Measurements from ENCODE around the gene NIN. TPM values are rescaled to one million over a fixed set of nuclear protein-coding genes. Genes with fewer than 3 reads are reported as not detected.

Gene NIN
- total and polyA plus RNA-seq, 4 donors, result 1.7 to 11.1 (median 4.0) TPM

GRCh38 chr14:50776522-50776921, 54.4 kb downstream of the NIN start:
- no peak overlapping the region for H3K4me3 ChIP-seq (ENCODE audit: low read depth in 1 of 3, low read length in 3 of 3)
- no peak overlapping the region for H3K9ac ChIP-seq (ENCODE audit: low read depth in 1 of 2, low read length in 2 of 2)
- H3K27ac ChIP-seq (ENCODE audit: low read depth in 1 of 2, low read length in 2 of 2), result no peak overlapping the region
- TF ChIP-seq ATF3 (IDR thresholded peaks at IDR 0.05) (no peak), NR2F2 (IDR thresholded peaks at IDR 0.05) (no peak), CTCF (IDR thresholded peaks at IDR 0.05; ENCODE audit: low read depth, low read length, missing input control) (no peak), MAX (IDR thresholded peaks at IDR 0.05) (no peak), HNF4G (IDR thresholded peaks at IDR 0.05) (no peak), JUND (IDR thresholded peaks at IDR 0.05) (no peak), RAD21 (IDR thresholded peaks at IDR 0.05) (no peak), REST (IDR thresholded peaks at IDR 0.05) (no peak), FOXA2 (IDR thresholded peaks at IDR 0.05) (no peak), ZBTB33 (IDR thresholded peaks at IDR 0.05) (no peak), SP1 (IDR thresholded peaks at IDR 0.05) (no peak), GABPA (IDR thresholded peaks at IDR 0.05 in 1 of 2, conservative IDR thresholded peaks at IDR 0.05 in 1 of 2) (no peak), RXRA (IDR thresholded peaks at IDR 0.05) (no peak), TAF1 (conservative IDR thresholded peaks at IDR 0.05) (no peak), HNF4A (conservative IDR thresholded peaks at IDR 0.05) (no peak), FOXA1 (IDR thresholded peaks at IDR 0.05) (no peak)
- H3K27me3 ChIP-seq (ENCODE audit: control insufficient read depth in 4 of 4, insufficient read depth in 4 of 4, low read length in 3 of 4), result no peaks in the 10 kb centered on the region
- peaks cover 0 to 8% (median 3%) of the 10 kb centered on the region in 4 donors for H3K36me3 ChIP-seq (ENCODE audit: control insufficient read depth in 4 of 4, insufficient read depth in 3 of 4, low read depth in 1 of 4, low read length in 3 of 4)
- DNase-seq (ENCODE audit: low spot score), result no peak
- no peaks in the 10 kb centered on the region for H3K9me3 ChIP-seq (ENCODE audit: control insufficient read depth in 4 of 4, low read length in 3 of 4)
- H3K4me1 ChIP-seq (ENCODE audit: control insufficient read depth in 4 of 4, insufficient read depth in 4 of 4, low read length in 3 of 4), result peaks cover 0 to 1% (median 0%) of the 10 kb centered on the region in 4 donors

- no peak overlapping the region for H3K4me3 ChIP-seq (ENCODE audit: low read depth in 1 of 3, low read length in 3 of 3)
- H3K9ac ChIP-seq (ENCODE audit: low read depth in 1 of 2, low read length in 2 of 2), result no peak overlapping the region
- WGBS, result 89% methylated on average over 2 of the region's 2 CpGs
- H3K27me3 ChIP-seq (ENCODE audit: control insufficient read depth in 4 of 4, insufficient read depth in 4 of 4, low read length in 3 of 4), result no peaks in the 10 kb centered on the region
- no peak overlapping the region for H3K27ac ChIP-seq (ENCODE audit: low read depth in 1 of 2, low read length in 2 of 2)
- TF ChIP-seq RXRA (IDR thresholded peaks at IDR 0.05) (no peak), RAD21 (IDR thresholded peaks at IDR 0.05) (no peak), GABPA (IDR thresholded peaks at IDR 0.05 in 1 of 2, conservative IDR thresholded peaks at IDR 0.05 in 1 of 2) (no peak), CTCF (IDR thresholded peaks at IDR 0.05; ENCODE audit: low read depth, low read length, missing input control) (no peak), JUND (IDR thresholded peaks at IDR 0.05) (no peak), TAF1 (conservative IDR thresholded peaks at IDR 0.05) (no peak), NR2F2 (IDR thresholded peaks at IDR 0.05) (no peak), EGR1 (IDR thresholded peaks at IDR 0.05; ENCODE audit: low read depth in 2 of 2) (no peak), REST (IDR thresholded peaks at IDR 0.05) (no peak), HNF4A (conservative IDR thresholded peaks at IDR 0.05) (no peak), MAX (IDR thresholded peaks at IDR 0.05) (no peak), SP1 (IDR thresholded peaks at IDR 0.05) (no peak), FOXA2 (IDR thresholded peaks at IDR 0.05) (no peak), FOXA1 (IDR thresholded peaks at IDR 0.05) (no peak)
- no peak for DNase-seq (ENCODE audit: low spot score)
- no peaks in the 10 kb centered on the region for H3K9me3 ChIP-seq (ENCODE audit: control insufficient read depth in 4 of 4, low read length in 3 of 4)
- H3K36me3 ChIP-seq (ENCODE audit: control insufficient read depth in 4 of 4, insufficient read depth in 3 of 4, low read depth in 1 of 4, low read length in 3 of 4), result peaks cover 5 to 11% (median 8%) of the 10 kb centered on the region in 4 donors
- peaks cover 0 to 1% (median 0%) of the 10 kb centered on the region in 4 donors for H3K4me1 ChIP-seq (ENCODE audit: control insufficient read depth in 4 of 4, insufficient read depth in 4 of 4, low read length in 3 of 4)
Observed at GRCh38 chr14:50775357-50775756, 55.6 kb downstream of the NIN start.

Data from liver (tissue), 9 donors.